ENCODE data around the gene SV2C.
A peak's percentile ranks its signal among the peaks of the same experiment; 100 is the strongest.

SV2C gene

GRCh38 chr5:76165029-76165428 lies 81.8 kb downstream of the SV2C start:
- DNase-seq (ENCODE audit: low read depth in 3 of 3), result no peak

GRCh38 chr5:76165711-76166374 lies 82.7 kb downstream of the SV2C start:
- no peak for DNase-seq (ENCODE audit: low read depth in 3 of 3)

- DNase-seq (ENCODE audit: low read depth in 3 of 3), result no peak
Observed at GRCh38 chr5:76166886-76167576, 83.8 kb downstream of the SV2C start.

- DNase-seq (ENCODE audit: low read depth in 3 of 3), result no peak
Observed at GRCh38 chr5:76169146-76169905, 86.1 kb downstream of the SV2C start.

GRCh38 chr5:76174101-76174500 lies 90.9 kb downstream of the SV2C start:
- DNase-seq (ENCODE audit: low read depth in 3 of 3), result no peak

GRCh38 chr5:76175051-76175666 lies 92.0 kb downstream of the SV2C start:
- peak in 2 of 3 donors; percentile 21 to 38 for DNase-seq (ENCODE audit: low read depth in 3 of 3)

GRCh38 chr5:76175821-76176403 lies 92.7 kb downstream of the SV2C start:
- no peak for DNase-seq (ENCODE audit: low read depth in 3 of 3)

- no peak for DNase-seq (ENCODE audit: low read depth in 3 of 3)
Observed at GRCh38 chr5:76177978-76178377, 94.8 kb downstream of the SV2C start.

- DNase-seq (ENCODE audit: low read depth in 3 of 3), result no peak
Observed at GRCh38 chr5:76178913-76179312, 95.7 kb downstream of the SV2C start.

GRCh38 chr5:76180814-76181805 lies 97.9 kb downstream of the SV2C start:
- DNase-seq (ENCODE audit: low read depth in 3 of 3), result no peak

GRCh38 chr5:76187386-76187785 lies 104.2 kb downstream of the SV2C start:
- no peak for DNase-seq (ENCODE audit: low read depth in 3 of 3)

- no peak for DNase-seq (ENCODE audit: low read depth in 3 of 3)
Observed at GRCh38 chr5:76190356-76190755, 107.2 kb downstream of the SV2C start.

GRCh38 chr5:76192837-76193236 lies 109.7 kb downstream of the SV2C start:
- no peak for DNase-seq (ENCODE audit: low read depth in 3 of 3)

- no peak for DNase-seq (ENCODE audit: low read depth in 3 of 3)
Observed at GRCh38 chr5:76193635-76194034, 110.5 kb downstream of the SV2C start.

- DNase-seq (ENCODE audit: low read depth in 3 of 3), result no peak
Observed at GRCh38 chr5:76194340-76194739, 111.2 kb downstream of the SV2C start.

GRCh38 chr5:76196457-76196856 lies 113.3 kb downstream of the SV2C start:
- no peak for DNase-seq (ENCODE audit: low read depth in 3 of 3)

- DNase-seq (ENCODE audit: low read depth in 3 of 3), result no peak
Observed at GRCh38 chr5:76196886-76197489, 113.8 kb downstream of the SV2C start.

GRCh38 chr5:76197726-76198125 lies 114.5 kb downstream of the SV2C start:
- no peak for DNase-seq (ENCODE audit: low read depth in 3 of 3)

GRCh38 chr5:76199336-76200318 lies 116.4 kb downstream of the SV2C start:
- DNase-seq (ENCODE audit: low read depth in 3 of 3), result no peak

Data from stimulated activated CD4-positive, alpha-beta T cell treated with anti-CD3 and anti-CD28 coated beads, TNF-alpha, amount 100 ng/mL, for 48 hours (primary cell).